Activated CD4-positive, alpha-beta T cell treated with anti-CD3 and anti-CD28 coated beads, Interleukin-10, Interleukin-2, amounts not matched to agents 100 ng/mL and 50 ng/mL, durations not matched to agents 16 hours and 8 hours (primary cell): Measurements from ENCODE around the gene DKC1.
"Not testable (repeated sequence)": the region's sequence is repeated elsewhere in the genome, so short reads cannot be mapped to it uniquely, and the experiment has no call there.

ENCODE experiments used
- DNase-seq: peaks from one replicate; pipeline ENCODE4 v3.0.0-alpha.2; 2020

The DKC1 gene

DNA sequence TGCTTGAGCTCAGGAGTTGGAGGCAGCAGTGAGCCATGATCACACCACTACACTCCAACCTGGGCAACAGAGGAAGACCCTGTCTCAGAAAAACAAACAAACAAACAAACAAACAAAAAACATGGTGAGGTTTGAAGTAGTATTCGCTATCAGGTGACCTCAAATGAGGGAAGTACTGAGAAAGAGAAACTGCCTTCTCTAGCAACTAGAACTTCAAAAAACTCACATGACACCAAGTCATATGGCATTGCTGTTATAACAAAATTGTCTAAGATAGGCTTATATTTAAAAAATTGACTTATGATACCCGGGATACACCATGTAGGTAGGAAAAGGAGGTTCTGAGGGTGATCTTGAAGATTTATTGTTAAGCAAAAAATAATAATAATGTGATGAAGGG lies 32.4 kb downstream of the DKC1 start:
- no peak for DNase-seq

DNA sequence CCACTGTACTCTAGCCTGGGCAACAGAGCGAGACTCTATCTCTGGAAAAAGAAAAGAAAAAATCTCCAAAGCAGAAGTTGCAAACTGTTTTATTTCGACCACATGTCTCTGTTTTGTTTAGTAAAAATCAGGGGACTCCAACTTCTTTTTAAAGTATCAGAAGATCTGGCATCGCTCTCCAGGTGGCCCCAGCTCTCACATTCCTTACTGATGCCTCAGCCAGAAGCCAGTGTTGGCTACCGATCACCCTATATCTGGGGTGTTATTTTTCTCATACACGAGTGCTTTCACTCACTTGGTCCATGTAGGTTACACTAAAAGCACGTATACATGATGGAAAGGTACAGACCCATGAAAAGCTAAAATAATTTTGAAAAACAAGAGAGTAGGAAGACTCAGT lies 34.3 kb downstream of the DKC1 start:
- no peak for DNase-seq

DNA sequence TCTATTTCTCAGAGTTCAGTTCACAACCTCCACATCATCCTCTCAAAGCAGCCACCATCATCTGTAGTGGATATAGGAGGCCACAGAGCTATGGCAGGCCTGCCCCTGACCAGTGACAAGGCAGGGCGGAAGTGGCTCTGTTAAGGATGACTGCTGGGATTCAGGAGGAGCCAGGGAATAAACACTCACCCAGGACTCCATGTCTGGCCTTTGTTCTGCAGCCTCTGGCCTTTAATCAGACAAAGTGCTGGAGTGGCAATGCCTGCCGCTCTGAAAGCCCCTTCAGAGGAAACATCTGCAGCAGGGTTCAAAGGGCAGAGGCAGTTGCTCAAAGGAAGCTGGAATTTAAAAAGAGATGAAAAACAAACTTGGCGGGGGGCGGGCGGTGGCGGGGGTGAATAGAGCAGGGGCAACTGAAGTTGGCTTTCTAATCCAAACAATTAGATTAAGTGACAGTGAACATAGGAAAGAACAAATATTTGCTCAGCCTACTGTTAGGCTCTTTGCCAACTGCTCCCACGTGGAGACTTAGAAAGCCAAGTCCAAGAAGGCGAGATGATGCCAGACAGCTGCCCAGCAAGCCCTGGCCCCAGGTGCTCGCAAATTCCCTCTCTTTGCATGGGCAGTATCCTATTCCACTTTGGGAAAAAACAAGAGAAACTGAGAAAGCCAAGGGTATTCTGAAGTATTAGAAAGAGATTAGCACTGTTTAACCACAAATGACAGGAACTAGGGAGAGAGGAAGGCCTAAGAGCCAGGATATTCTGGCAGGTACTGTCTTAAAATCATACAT lies 37.1 kb downstream of the DKC1 start:
- no peak for DNase-seq

- no peak for DNase-seq
These were observed 38.0 kb downstream of the DKC1 start for GRCh38 chrX:154800478-154801210.

GRCh38 chrX:154802947-154803346 lies 40.3 kb downstream of the DKC1 start:
- no peak for DNase-seq

- no peak for DNase-seq
These were observed 41.7 kb downstream of the DKC1 start for GRCh38 chrX:154804261-154804956.

DNA sequence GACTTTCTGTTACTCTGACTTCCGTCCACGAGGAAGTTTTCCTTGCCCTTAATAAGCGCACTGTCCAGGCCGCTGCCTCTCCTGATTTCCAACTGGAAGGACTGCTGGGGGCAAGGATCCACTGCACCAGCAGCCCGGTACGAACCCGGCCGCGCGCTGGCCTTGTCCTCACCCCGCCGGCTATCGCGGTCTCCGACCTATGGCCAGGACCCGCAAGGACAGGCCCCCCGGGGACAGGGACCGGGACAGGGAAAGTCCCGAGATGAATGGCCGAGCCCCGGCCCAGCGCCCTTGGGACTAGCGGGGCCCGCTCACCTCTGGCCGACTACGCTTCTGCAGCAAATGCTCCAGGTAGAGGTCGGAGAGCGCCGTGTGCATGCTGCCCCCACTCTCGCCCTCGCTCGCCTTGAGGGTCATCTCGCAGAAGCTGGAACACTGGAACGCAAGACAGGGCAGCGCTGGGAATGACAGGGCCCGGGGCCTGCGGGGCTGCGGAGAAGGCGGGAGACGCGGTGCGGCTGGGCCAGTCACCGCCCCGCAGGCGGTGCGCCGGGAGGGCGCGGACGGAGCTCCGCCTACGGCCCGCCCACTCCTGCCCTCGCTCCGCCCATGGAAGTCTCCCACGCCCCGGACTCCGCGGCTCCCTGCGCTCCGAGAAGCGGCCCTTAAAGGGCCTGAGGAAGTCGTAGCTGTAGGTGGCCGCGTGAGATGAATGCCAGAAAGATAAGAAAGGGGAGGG lies 42.5 kb downstream of the DKC1 start, which contains the start of gene MPP1:
TSS of gene MPP1 (minus strand) at position 529 of the 739 bp plus-strand sequence. CDS start at position 417, 112 bp downstream.
- DNase-seq, result peak; percentile 78

DNA sequence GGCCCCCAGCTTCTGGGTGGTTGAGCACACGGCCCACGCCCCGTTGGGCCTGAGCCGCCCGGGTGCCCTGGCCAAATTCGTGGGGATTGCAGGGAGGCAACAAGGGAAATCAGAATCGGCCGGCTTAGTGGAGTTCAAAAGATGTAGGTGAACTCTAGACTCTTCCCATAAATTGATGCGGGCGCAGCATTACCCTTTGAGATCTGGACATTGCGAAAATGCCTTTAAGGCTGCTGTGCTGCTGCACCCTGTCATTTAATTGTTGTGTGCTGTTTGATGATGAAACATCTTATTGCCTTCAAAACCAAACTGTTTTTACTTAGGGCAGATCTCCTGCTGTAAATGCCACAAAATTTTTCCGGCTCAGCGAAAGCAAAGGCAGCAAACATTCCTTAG lies 43.0 kb downstream of the DKC1 start:
- no peak for DNase-seq

- DNase-seq, result no peak
These were observed 44.3 kb downstream of the DKC1 start for GRCh38 chrX:154806837-154807501.

GRCh38 chrX:154809939-154810665 lies 47.4 kb downstream of the DKC1 start:
- DNase-seq, result peak; percentile 32

DNA sequence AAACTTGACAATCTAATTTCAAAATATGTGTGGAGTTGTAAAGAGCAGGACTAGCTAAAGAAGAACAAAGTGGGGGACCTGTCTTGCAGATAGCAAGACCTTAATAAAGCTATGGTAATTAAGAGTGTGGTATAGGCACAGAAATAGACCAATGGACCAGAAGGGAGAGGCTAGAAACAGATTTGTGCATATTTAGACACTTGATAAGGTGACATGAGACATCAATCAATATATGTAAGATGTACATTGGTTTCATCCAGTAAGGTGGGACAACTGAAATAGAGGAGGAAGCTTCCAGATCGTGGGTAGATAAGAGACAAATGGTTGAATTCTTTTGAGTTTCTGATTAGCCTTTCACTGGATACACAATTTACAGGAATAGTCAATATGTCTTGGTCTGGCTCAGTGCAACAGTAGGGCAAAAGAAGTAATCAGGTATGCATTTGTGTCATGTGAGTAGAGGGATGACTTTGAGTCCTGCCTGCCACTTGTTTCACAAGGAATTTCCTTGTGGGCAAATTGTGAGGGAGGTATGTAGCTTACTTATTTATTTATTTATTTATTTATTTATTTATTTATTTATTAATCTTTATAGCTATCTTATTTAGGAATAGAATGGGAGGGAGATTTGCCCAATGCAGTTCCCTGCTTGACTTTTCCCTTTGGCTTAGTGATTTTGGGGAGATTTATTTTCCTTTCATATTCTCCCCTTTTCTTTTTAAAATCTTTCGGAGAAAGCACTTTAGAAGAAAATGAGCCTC lies 49.9 kb downstream of the DKC1 start:
- no peak for DNase-seq

DNA sequence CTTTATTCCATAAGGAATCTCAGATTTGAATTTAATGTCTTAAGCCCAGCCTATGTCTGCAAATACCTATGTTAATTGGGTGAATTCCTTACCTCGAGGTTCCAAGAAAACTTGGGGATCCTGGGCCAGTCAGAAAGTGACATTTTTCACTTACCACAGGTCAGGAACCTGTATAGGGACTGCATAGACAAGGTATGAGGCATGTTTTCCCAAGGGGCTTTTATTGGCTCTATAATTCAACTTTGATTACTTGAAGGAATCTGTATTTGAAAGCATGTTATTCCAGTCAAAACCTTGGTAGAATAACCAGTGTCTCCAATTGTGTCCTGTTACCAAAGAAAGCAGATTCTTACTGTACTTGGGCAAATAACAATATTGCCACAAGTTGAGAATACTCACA lies 51.1 kb downstream of the DKC1 start:
- DNase-seq, result no peak

DNA sequence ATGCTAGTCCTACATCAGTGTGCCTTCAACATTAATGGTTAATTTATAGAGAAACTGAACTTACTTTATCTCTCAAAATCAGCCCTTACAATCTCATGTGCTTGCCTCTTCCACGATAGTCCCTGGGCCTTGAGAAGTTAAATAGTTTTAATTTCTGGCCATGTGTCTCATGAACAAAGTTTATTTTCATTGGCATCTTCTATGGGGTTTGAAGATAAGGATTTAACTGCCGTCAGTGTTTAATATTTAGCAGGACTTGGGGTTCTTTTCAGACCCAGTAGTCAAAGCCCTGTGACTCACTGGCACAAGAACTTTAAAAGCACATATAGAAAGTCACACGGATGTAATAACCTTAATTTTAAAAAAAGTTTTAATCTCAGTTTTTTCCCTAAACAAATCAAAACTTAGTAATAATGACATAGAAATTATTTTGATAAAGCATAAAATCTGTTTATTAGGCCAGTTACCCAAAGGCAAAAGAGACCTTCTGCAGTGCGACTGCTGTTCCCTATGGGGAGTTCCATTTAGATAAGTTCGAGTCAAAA lies 52.7 kb downstream of the DKC1 start:
- DNase-seq, result no peak

DNA sequence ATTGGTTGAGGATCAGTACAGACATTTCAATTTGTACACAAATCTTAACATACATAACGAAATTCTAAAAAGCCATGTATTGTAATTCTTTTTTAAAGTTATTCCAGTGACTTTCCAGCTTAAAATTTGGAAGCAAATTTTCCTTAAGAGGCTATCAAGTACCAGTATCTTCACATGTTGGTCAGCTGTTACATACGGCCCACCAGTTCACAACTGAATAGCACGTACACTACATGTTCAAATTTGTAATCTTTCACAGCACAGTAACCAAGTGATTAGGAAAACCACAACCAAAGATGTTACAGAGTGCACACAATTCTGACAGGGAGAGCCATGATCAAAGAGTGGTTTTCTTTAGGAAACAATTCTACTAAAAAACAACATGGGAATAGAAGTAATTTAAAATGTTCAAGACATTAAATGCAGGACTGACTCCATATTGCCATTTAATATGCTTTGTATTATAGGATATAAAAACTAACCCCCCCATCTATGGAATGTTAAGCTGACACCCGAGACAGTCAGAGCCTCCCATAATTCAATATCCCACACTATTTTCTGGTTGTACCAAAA lies 53.7 kb downstream of the DKC1 start:
- DNase-seq, result not testable (repeated sequence)

DNA sequence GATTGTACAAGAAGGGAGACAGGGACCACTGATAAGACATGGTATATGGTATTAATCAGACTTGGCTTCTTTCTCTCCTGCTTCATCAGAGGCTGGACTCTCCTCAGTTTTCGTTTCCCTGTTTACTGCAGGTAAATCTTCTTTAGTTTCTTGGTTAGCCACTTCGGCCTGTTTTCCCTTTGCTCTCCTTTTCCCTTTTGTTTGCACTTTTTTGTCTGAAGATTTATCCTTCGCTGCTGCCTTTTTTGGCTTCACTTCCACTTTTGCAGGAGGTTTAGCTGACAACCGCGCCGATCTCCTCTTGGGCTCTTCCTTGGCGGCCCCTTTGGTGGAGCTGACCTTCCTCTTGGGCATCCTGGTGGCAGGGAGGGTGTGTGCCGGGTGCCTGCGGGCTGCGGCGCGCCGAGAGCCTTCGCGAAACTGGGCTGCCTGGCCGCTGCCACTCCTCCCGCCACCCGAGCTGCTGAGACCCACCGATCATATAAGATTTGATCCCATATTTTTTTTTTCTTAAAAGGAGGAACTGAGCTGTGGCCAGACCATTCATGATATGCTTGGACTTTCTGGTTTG lies 54.5 kb downstream of the DKC1 start:
- DNase-seq, result not testable (repeated sequence)

DNA sequence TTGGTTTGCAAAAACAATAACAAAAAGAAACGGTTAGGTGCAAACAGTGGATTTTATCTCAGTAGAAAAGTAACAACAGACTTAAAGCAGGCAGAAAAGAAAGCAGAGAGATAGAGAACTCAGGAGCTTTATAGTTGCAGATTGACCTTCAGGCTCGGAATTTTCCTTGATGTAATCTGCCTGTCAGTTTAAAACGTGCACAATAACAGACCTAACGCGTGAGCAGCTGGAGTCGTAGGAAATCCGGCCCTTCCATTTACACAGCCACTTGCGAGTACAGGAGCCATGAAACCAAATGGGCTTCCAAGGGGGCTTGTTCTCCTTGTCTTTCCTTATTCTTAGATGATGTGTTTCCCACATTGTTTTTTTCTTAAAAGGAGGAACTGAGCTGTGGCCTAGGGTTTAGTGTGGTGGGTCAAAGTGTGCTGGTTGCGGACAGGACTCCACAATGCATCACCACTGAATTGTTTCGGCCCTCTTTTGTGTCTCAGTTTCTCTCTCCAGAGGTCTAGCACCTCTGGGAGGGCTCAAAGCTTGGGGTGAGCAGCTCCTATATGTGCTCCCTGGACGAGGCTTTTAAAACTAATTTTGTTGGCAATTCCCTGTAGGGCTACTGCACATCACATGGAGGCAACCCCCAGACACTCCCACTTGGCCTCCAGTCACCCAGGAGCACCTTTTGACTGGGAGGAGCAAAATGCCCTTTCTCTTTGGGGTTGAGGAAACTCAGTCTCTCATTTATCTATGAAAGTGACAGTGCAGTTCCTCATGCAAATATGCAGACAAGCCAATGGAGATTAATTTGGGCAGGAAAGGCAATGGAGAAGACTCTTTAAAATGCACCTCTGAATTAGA lies 56.5 kb downstream of the DKC1 start:
- no peak for DNase-seq

- DNase-seq, result no peak
These were observed 57.2 kb downstream of the DKC1 start for GRCh38 chrX:154819771-154820341.

GRCh38 chrX:154821523-154821922 lies 58.9 kb downstream of the DKC1 start:
- DNase-seq, result no peak
